Neural cell (in vitro differentiated cells): ENCODE data around the gene MTMR3. TPM values are rescaled to one million over a fixed set of nuclear protein-coding genes. Genes with fewer than 3 reads are reported as not detected.

Experiments
- H2AFZ ChIP-seq: fragments of 200-600, 300-800 bp; sonication (generic), shearing (Covaris generic); 2 replicates; pipeline ENCODE4 v1.6.0; 2014; ENCODE audit warnings: low read depth, mild to moderate bottlenecking, antibody characterized with exemption, low read length, moderate library complexity
- H3F3A ChIP-seq: fragments of 200-600 bp; shearing (Covaris generic); 2 replicates; pipeline ENCODE4 v1.6.1; 2016; ENCODE audit warnings: mild to moderate bottlenecking, moderate library complexity, mixed read lengths, antibody characterized with exemption, low read length; ENCODE audit not compliant: insufficient read depth, poor library complexity, severe bottlenecking
- H3K27ac ChIP-seq: fragments of 200-600, 300-800 bp; sonication (generic), shearing (Covaris generic); 2 replicates; pipeline ENCODE4 v1.5.1; 2014; ENCODE audit warnings: mild to moderate bottlenecking, low read length, moderate library complexity
- H3K27me3 ChIP-seq: fragments of 300-800, 200-600 bp; sonication (generic), shearing (Covaris generic); 2 replicates; pipeline ENCODE4 v1.6.0; 2014; ENCODE audit warnings: mild to moderate bottlenecking, low read depth, low read length, moderate library complexity; ENCODE audit not compliant: insufficient read depth
- H3K36me3 ChIP-seq: fragments of 300-800, 200-600 bp; sonication (generic), shearing (Covaris generic); 2 replicates; pipeline ENCODE4 v1.5.1; 2014; ENCODE audit warnings: mild to moderate bottlenecking, antibody characterized with exemption, low read length, moderate library complexity; ENCODE audit not compliant: insufficient read depth
- H3K4me2 ChIP-seq: fragments of 300-800, 200-600 bp; sonication (generic), shearing (Covaris generic); 2 replicates; pipeline ENCODE4 v1.6.0; 2014; ENCODE audit warnings: mild to moderate bottlenecking, low read length
- H3K4me3 ChIP-seq: fragments of 300-800, 200-600 bp; sonication (generic), shearing (Covaris generic); 2 replicates; pipeline ENCODE4 v1.5.1; 2014; ENCODE audit warnings: mild to moderate bottlenecking, low read length, moderate library complexity
- H3K79me2 ChIP-seq: fragments of 200-600 bp; shearing (Covaris generic); replicated peaks from 2 replicates; pipeline ENCODE4 v1.6.0; 2014; ENCODE audit warnings: mild to moderate bottlenecking, low read length, moderate library complexity; ENCODE audit not compliant: insufficient read depth
- H3K9ac ChIP-seq: fragments of 300-800, 200-600 bp; sonication (generic), shearing (Covaris generic); 2 replicates; pipeline ENCODE4 v1.6.1; 2016; ENCODE audit warnings: mild to moderate bottlenecking, low read length, mixed read lengths
- H3K9me2 ChIP-seq: fragments of 200-600 bp; shearing (Covaris generic); 2 replicates; pipeline ENCODE4 v1.6.1; 2016; ENCODE audit warnings: mild to moderate bottlenecking, low read length, mixed read lengths; ENCODE audit not compliant: insufficient read depth
- H3K9me3 ChIP-seq: fragments of 200-600, 300-800 bp; sonication (generic), shearing (Covaris generic); 2 replicates; pipeline ENCODE4 v1.6.1; 2016; ENCODE audit warnings: mild to moderate bottlenecking, mixed run types, low read length, moderate library complexity, mixed read lengths
- H4K20me1 ChIP-seq: fragments of 200-600 bp; shearing (Covaris generic); 2 replicates; pipeline ENCODE4 v1.6.1; 2016; ENCODE audit warnings: mild to moderate bottlenecking, mixed run types; ENCODE audit not compliant: insufficient read depth
- CTCF ChIP-seq: fragments of 450-650 bp; IDR thresholded peaks from 2 replicates; pipeline ENCODE4 v1.5.1; 2014; ENCODE audit warnings: antibody characterized with exemption, mild to moderate bottlenecking, moderate library complexity; ENCODE audit not compliant: poor library complexity, severe bottlenecking
- EP300 ChIP-seq: fragments of 450-650 bp; conservative IDR thresholded peaks from 2 replicates; pipeline ENCODE4 v1.6.1; 2014; ENCODE audit warnings: antibody characterized with exemption, mild to moderate bottlenecking, moderate library complexity; ENCODE audit not compliant: poor library complexity, severe bottlenecking
- EZH2 ChIP-seq: fragments of 200-600, 300-800 bp; shearing (Covaris generic), sonication (generic); IDR thresholded peaks from 2 replicates; pipeline ENCODE4 v1.6.1; 2014; ENCODE audit warnings: antibody characterized with exemption, low read length, borderline replicate concordance, mild to moderate bottlenecking; ENCODE audit not compliant: insufficient read depth, poor library complexity, severe bottlenecking
- MXI1 ChIP-seq: fragments of 450-650 bp; conservative IDR thresholded peaks from 2 replicates; pipeline ENCODE4 v1.6.1; 2014; ENCODE audit warnings: antibody characterized with exemption, mild to moderate bottlenecking; ENCODE audit not compliant: poor library complexity, severe bottlenecking
- POLR2AphosphoS5 ChIP-seq: IDR thresholded peaks from 2 replicates; pipeline ENCODE4 v1.6.1; 2012
- RAD21 ChIP-seq: fragments of 450-650 bp; conservative IDR thresholded peaks from 2 replicates; pipeline ENCODE4 v1.6.1; 2014; ENCODE audit warnings: antibody characterized with exemption, mild to moderate bottlenecking, moderate library complexity
- REST ChIP-seq: IDR thresholded peaks from 2 replicates; pipeline ENCODE4 v1.6.1; 2012; ENCODE audit warnings: borderline replicate concordance
- SMC3 ChIP-seq: fragments of 450-650 bp; conservative IDR thresholded peaks from 2 replicates; pipeline ENCODE4 v1.6.1; 2014; ENCODE audit warnings: antibody characterized with exemption, mild to moderate bottlenecking, moderate library complexity; ENCODE audit not compliant: poor library complexity
- TAF1 ChIP-seq: IDR thresholded peaks from 2 replicates; pipeline ENCODE4 v1.6.1; 2012; ENCODE audit warnings: low read depth
- polyA plus RNA-seq: library from polyadenylated mRNA; depleted of rRNA; stranded (reverse); fragments of >200 nt; gene quantifications from 2 replicates; pipeline ENCODE4 v1.2.3, GENCODE V29; 2014

Gene MTMR3
- polyA plus RNA-seq, 1 donor from 2014 or later: 46.7 TPM

- Histone ChIP-seq H3F3A (no peaks in the 10 kb centered on the region), H3K27ac (no peak overlapping the region), H3K9me3 (no peaks in the 10 kb centered on the region), H3K36me3 (peaks cover 8% of the 10 kb centered on the region), H4K20me1 (no peaks in the 10 kb centered on the region), H3K9me2 (no peaks in the 10 kb centered on the region), H2AFZ (no peak overlapping the region), H3K79me2 (no peaks in the 10 kb centered on the region), H3K4me2 (no peak overlapping the region), H3K4me3 (no peak overlapping the region), H3K9ac (no peak overlapping the region), H3K27me3 (no peaks in the 10 kb centered on the region)
- no peak for TF ChIP-seq REST
- TF ChIP-seq RAD21: no peak
- TF ChIP-seq TAF1: no peak
- no peak for TF ChIP-seq POLR2AphosphoS5
- no peak for TF ChIP-seq CTCF
- TF ChIP-seq MXI1: no peak
- TF ChIP-seq EP300: no peak
- TF ChIP-seq SMC3: no peak
- TF ChIP-seq EZH2: no peak
Measured at GRCh38 chr22:30017375-30018223, 134.6 kb downstream of the MTMR3 start.

GRCh38 chr22:30020511-30020910 lies 137.5 kb downstream of the MTMR3 start:
- Histone ChIP-seq H4K20me1 (no peaks in the 10 kb centered on the region), H3K9me2 (no peaks in the 10 kb centered on the region), H3K79me2 (no peaks in the 10 kb centered on the region), H3K4me2 (no peak overlapping the region), H3F3A (no peaks in the 10 kb centered on the region), H3K4me3 (no peak overlapping the region), H3K9ac (no peak overlapping the region), H3K9me3 (no peaks in the 10 kb centered on the region), H3K27ac (no peak overlapping the region), H3K36me3 (peaks cover 15% of the 10 kb centered on the region), H3K27me3 (no peaks in the 10 kb centered on the region), H2AFZ (no peak overlapping the region)
- no peak for TF ChIP-seq CTCF
- TF ChIP-seq MXI1: no peak
- TF ChIP-seq SMC3: no peak
- TF ChIP-seq TAF1: no peak
- no peak for TF ChIP-seq RAD21
- no peak for TF ChIP-seq REST
- TF ChIP-seq EZH2: no peak
- no peak for TF ChIP-seq POLR2AphosphoS5
- TF ChIP-seq EP300: no peak
